ENCODE results near the gene FBXL16. TPM values are rescaled to one million over a fixed set of nuclear protein-coding genes. Genes with fewer than 3 reads are reported as not detected.

FBXL16 gene
- polyA plus RNA-seq, 2 of the 4 experiments (the other 2 are of a cell fraction), result 0.53 to 1.2 TPM

DNA sequence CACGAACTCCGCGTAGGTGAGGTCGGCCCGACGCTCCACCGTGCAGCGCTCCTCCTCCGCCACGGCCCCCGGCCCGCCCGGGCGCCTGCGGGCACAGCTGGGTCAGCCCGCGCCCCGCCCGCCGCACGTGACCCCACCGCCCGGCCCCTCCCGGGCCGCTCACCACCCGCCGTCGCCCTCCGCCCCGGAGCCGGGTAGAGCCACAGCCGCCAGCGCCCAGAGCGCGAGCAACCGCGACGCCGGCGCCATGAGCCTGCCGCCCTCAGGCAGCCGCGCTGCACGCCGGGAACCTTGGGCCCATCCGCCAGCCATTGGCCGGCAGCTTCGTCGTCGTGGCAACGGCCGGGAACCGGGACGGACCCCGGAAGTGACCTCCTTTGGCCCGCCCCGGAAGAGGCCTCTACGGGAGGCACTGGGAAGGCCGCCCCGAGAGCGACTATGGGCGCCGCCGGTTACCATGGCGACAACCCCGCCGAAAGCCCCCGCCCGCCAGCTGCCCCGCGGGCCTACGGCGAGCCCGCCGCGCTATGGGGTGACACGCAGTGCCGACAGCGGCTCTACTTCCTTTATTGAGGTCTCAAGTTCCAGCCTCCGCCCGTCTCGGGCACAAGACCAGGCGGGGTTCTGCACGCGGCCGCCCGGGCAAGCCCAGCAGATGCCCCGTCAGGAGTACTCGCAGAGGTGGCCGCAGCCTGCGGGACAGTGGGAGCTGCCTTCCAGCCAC lies 21.4 kb downstream of the FBXL16 start, which contains the start of gene JMJD8:
Gene JMJD8 (minus strand): TSS at position 264 of the 724 bp plus-strand sequence. CDS start 15 bp downstream, at position 249.
- Histone ChIP-seq H3K27ac (peak within 1 kb of the TSS; percentile 91 to 93), H3K9me3 (no peaks in the 10 kb centered on the region), H3K4me1 (peaks cover 34% of the 10 kb centered on the region), H3K4me2 (peak within 1 kb of the TSS; percentile 93), H3K4me3 (peak within 1 kb of the TSS; percentile 76)
- WGBS (ENCODE audit: missing lambda C conversion rate), result 27% methylated on average over 12 of the region's 91 CpGs
- POLR2A ChIA-PET, result interaction anchor here (1.0 to 1.4 kb wide), 2 partner anchors 14 to 30 kb away, joined by 3 read pairs; no protein-coding TSS in a partner anchor
- CTCF ChIA-PET, result interaction anchor here (0.8 to 4.8 kb wide), 2 partner anchors 17 to 28 kb away, joined by 3 to 32 read pairs; partner anchors contain the start of gene RHOT2
- peak; percentile 90 to 97 for DNase-seq (ENCODE audit: low read depth in 1 of 2, low spot score in 1 of 2)
- peak; percentile 80 for FAIRE-seq
- ATAC-seq, result peak; percentile 61 to 77
- no peak for TF ChIP-seq EP300 (IDR thresholded peaks at IDR 0.05)
- no peak for TF ChIP-seq SMC3 (IDR thresholded peaks at IDR 0.05)
- TF ChIP-seq BCL3 (IDR thresholded peaks at IDR 0.05), result peak; percentile 86; the same call in 2 of the 3 replicates
- TF ChIP-seq MAZ (IDR thresholded peaks at IDR 0.05; ENCODE audit: borderline replicate concordance, low read depth, low read length), result no peak
- TF ChIP-seq CHD4 (IDR thresholded peaks at IDR 0.05; ENCODE audit: borderline replicate concordance), result no peak
- no peak for TF ChIP-seq NFE2L2 (conservative IDR thresholded peaks at IDR 0.05; ENCODE audit: low read length)
- TF ChIP-seq, protein P1, sequence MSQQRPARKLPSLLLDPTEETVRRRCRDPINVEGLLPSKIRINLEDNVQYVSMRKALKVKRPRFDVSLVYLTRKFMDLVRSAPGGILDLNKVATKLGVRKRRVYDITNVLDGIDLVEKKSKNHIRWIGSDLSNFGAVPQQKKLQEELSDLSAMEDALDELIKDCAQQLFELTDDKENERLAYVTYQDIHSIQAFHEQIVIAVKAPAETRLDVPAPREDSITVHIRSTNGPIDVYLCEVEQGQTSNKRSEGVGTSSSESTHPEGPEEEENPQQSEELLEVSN (IDR thresholded peaks at IDR 0.05; ENCODE audit: borderline replicate concordance, low read depth), result peak; percentile 97
- TF ChIP-seq EHF (CRISPR knock-in tag; IDR thresholded peaks at IDR 0.05), result no peak; the same call in 1 of the 2 replicates
- TF ChIP-seq RFX5 (IDR thresholded peaks at IDR 0.05), result 0 out of 2 replicates have a peak, but pooled peaks have one; percentile 48
- TF ChIP-seq, protein P2, sequence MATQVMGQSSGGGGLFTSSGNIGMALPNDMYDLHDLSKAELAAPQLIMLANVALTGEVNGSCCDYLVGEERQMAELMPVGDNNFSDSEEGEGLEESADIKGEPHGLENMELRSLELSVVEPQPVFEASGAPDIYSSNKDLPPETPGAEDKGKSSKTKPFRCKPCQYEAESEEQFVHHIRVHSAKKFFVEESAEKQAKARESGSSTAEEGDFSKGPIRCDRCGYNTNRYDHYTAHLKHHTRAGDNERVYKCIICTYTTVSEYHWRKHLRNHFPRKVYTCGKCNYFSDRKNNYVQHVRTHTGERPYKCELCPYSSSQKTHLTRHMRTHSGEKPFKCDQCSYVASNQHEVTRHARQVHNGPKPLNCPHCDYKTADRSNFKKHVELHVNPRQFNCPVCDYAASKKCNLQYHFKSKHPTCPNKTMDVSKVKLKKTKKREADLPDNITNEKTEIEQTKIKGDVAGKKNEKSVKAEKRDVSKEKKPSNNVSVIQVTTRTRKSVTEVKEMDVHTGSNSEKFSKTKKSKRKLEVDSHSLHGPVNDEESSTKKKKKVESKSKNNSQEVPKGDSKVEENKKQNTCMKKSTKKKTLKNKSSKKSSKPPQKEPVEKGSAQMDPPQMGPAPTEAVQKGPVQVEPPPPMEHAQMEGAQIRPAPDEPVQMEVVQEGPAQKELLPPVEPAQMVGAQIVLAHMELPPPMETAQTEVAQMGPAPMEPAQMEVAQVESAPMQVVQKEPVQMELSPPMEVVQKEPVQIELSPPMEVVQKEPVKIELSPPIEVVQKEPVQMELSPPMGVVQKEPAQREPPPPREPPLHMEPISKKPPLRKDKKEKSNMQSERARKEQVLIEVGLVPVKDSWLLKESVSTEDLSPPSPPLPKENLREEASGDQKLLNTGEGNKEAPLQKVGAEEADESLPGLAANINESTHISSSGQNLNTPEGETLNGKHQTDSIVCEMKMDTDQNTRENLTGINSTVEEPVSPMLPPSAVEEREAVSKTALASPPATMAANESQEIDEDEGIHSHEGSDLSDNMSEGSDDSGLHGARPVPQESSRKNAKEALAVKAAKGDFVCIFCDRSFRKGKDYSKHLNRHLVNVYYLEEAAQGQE (IDR thresholded peaks at IDR 0.05), result no peak
- TF ChIP-seq EHMT2 (IDR thresholded peaks at IDR 0.05; ENCODE audit: low read depth), result no peak
- peak; percentile 62 to 95; a peak in 4 of 5 replicates for TF ChIP-seq JUN (IDR thresholded peaks at IDR 0.05)
- TF ChIP-seq HOXB5 (CRISPR knock-in tag; IDR thresholded peaks at IDR 0.05), result peak; percentile 68; the same call in 1 of the 2 replicates
- TF ChIP-seq HDAC2 (IDR thresholded peaks at IDR 0.05), result no peak
- peak; percentile 67; the same call in 1 of the 2 replicates for TF ChIP-seq NPAS2 (CRISPR knock-in tag; IDR thresholded peaks at IDR 0.05; ENCODE audit: borderline replicate concordance)
- TF ChIP-seq KDM1A (IDR thresholded peaks at IDR 0.05; ENCODE audit: low read depth), result no peak
- no peak for TF ChIP-seq RARB (CRISPR knock-in tag; IDR thresholded peaks at IDR 0.05)
- no peak for TF ChIP-seq CBX2 (IDR thresholded peaks at IDR 0.05; ENCODE audit: borderline replicate concordance, low read depth)
- TF ChIP-seq ZNF302 (CRISPR knock-in tag; IDR thresholded peaks at IDR 0.05), result no peak
- peak; percentile 88 for TF ChIP-seq POLR2A (IDR thresholded peaks at IDR 0.05; ENCODE audit: low read length)
- TF ChIP-seq FOXS1 (CRISPR knock-in tag; IDR thresholded peaks at IDR 0.05), result no peak
- TF ChIP-seq CHD2 (IDR thresholded peaks at IDR 0.05; ENCODE audit: low read length, partially characterized antibody), result no peak
- no peak for TF ChIP-seq NR3C1 (IDR thresholded peaks at IDR 0.05)
- no peak for TF ChIP-seq FOSL2 (IDR thresholded peaks at IDR 0.05)
- TF ChIP-seq FOSL2 (CRISPR knock-in tag; IDR thresholded peaks at IDR 0.05), result no peak
- TF ChIP-seq PHF8 (IDR thresholded peaks at IDR 0.05; ENCODE audit: borderline replicate concordance, low read depth), result no peak
- no peak for TF ChIP-seq HOXA7 (CRISPR knock-in tag; IDR thresholded peaks at IDR 0.05)
- TF ChIP-seq, protein P3, sequence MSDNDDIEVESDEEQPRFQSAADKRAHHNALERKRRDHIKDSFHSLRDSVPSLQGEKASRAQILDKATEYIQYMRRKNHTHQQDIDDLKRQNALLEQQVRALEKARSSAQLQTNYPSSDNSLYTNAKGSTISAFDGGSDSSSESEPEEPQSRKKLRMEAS (IDR thresholded peaks at IDR 0.05), result peak; percentile 91
- no peak; the same call in 1 of the 2 replicates for TF ChIP-seq GATA3 (IDR thresholded peaks at IDR 0.05; ENCODE audit: borderline replicate concordance)
- TF ChIP-seq SREBF2 (IDR thresholded peaks at IDR 0.05), result no peak
- TF ChIP-seq TP53 (CRISPR knock-in tag; IDR thresholded peaks at IDR 0.05), result 0 out of 2 replicates have a peak, but pooled peaks have one; percentile 51
- TF ChIP-seq JUNB (IDR thresholded peaks at IDR 0.05), result no peak
- TF ChIP-seq RCOR1 (IDR thresholded peaks at IDR 0.05; ENCODE audit: low read depth, low read length), result no peak
- no peak for TF ChIP-seq ESRRA (IDR thresholded peaks at IDR 0.05; ENCODE audit: borderline replicate concordance, low read length)
- TF ChIP-seq ATOH8 (CRISPR knock-in tag; IDR thresholded peaks at IDR 0.05; ENCODE audit: low read depth), result no peak
- no peak for TF ChIP-seq CBX8 (IDR thresholded peaks at IDR 0.05)
- no peak for TF ChIP-seq RAD21 (conservative IDR thresholded peaks at IDR 0.05 in 1 of 2, IDR thresholded peaks at IDR 0.05 in 1 of 2)
- TF ChIP-seq CEBPB (IDR thresholded peaks at IDR 0.05), result no peak

Measured in A549 (cell line).